K562 (cell line): ENCODE data around the gene AKNAD1.

Experiments used
- CBX3 ChIP-seq, 2 experiments: IDR thresholded peaks; 1 replicate in 1 of 2; 2 replicates in 1 of 2; pipeline ENCODE4 v1.6.1; 2012; ENCODE audit warnings: inconsistent platforms in 2 of 2, low read length in 2 of 2, borderline replicate concordance in 1 of 2, control low read depth in 1 of 2
- CCNT2 ChIP-seq: IDR thresholded peaks from 2 replicates; pipeline ENCODE4 v1.6.1; 2011; ENCODE audit warnings: borderline replicate concordance, low read depth, mild to moderate bottlenecking, moderate library complexity, mixed read lengths, low read length; ENCODE audit not compliant: insufficient read length; ENCODE audit errors: extremely low read depth
- CTBP1 ChIP-seq: fragments of 450-650 bp; IDR thresholded peaks from 2 replicates; pipeline ENCODE4 v1.6.1; 2016; ENCODE audit warnings: borderline replicate concordance
- CTCF ChIP-seq, 3 experiments: IDR thresholded peaks in 2 of 3; conservative IDR thresholded peaks in 1 of 3; 2 replicates each; pipeline ENCODE4 v1.5.1; 2011 to 2012; ENCODE audit warnings: low read length in 3 of 3, mild to moderate bottlenecking in 3 of 3, control low read depth in 2 of 3, improper control_type of control experiment in 1 of 3, inconsistent platforms in 1 of 3, low read depth in 1 of 3, mixed read lengths in 1 of 3, moderate library complexity in 1 of 3; ENCODE audit not compliant: insufficient read depth in 2 of 3
- POLR2AphosphoS5 ChIP-seq: IDR thresholded peaks from 2 replicates; pipeline ENCODE4 v1.6.1; 2011; ENCODE audit warnings: mild to moderate bottlenecking, low read depth, low read length, moderate library complexity; ENCODE audit not compliant: control insufficient read depth, insufficient read depth
- SNAPC5 ChIP-seq: fragments of 250-450 bp; sonication (Bioruptor Pico); IDR thresholded peaks from 2 replicates; pipeline ENCODE4 v1.8.0; 2021; ENCODE audit warnings: moderate library complexity, mild to moderate bottlenecking, inconsistent platforms
- TBP ChIP-seq: optimal IDR thresholded peaks from 2 replicates; pipeline ENCODE3; 2011; ENCODE audit warnings: low read depth, low read length, improper control_type of control experiment
- TCF7 ChIP-seq: sonication (generic); IDR thresholded peaks from 2 replicates; pipeline ENCODE4 v1.6.1; 2016; ENCODE audit warnings: antibody characterized with exemption, borderline replicate concordance
- ZBTB1 ChIP-seq: sonication (generic); formaldehyde crosslinking; IDR thresholded peaks from 2 replicates; pipeline ENCODE4 v1.8.1; 2023; ENCODE audit warnings: missing genetic modification reagents, low read depth, mild to moderate bottlenecking, borderline replicate concordance
- ZBTB11 ChIP-seq, 3 experiments: fragments of 200-800 bp in 1 of 3; fragments of 250-450 bp in 1 of 3; fragments of 450-650 bp in 1 of 3; sonication (Bioruptor Pico) in 1 of 3; sonication (Bioruptor generic) in 1 of 3; formaldehyde crosslinking in 1 of 3; IDR thresholded peaks; 2 replicates each; pipeline versions ENCODE4 v1.6.1 to v1.8.0; 2016 to 2022; ENCODE audit warnings: mild to moderate bottlenecking in 2 of 3, missing genetic modification characterization in 2 of 3, missing compliant biosample characterization in 1 of 3, moderate library complexity in 1 of 3
- ZBTB43 ChIP-seq: sonication (generic); formaldehyde crosslinking; IDR thresholded peaks from 2 replicates; pipeline ENCODE4 v1.8.0; 2023; ENCODE audit warnings: mild to moderate bottlenecking, missing genetic modification reagents

GRCh38 chr1:108801101-108801500, 55.8 kb downstream of the AKNAD1 start:
- TF ChIP-seq CTCF (IDR thresholded peaks at IDR 0.05 in 2 of 3, conservative IDR thresholded peaks at IDR 0.05 in 1 of 3; ENCODE audit: insufficient read depth in 2 of 3, low read depth in 1 of 3, low read length in 3 of 3) = no peak
- TF ChIP-seq CCNT2 = no peak
- TF ChIP-seq ZBTB1 (CRISPR knock-in tag) = no peak
- TF ChIP-seq TCF7 = no peak
- no peak for TF ChIP-seq SNAPC5 (CRISPR knock-in tag)
- no peak for TF ChIP-seq TBP
- TF ChIP-seq CBX3 (IDR thresholded peaks at IDR 0.05; ENCODE audit: borderline replicate concordance in 1 of 2, low read length in 2 of 2) = no peak
- TF ChIP-seq ZBTB43 (CRISPR knock-in tag) = no peak
- no peak for TF ChIP-seq ZBTB11 (CRISPR knock-in tag; IDR thresholded peaks at IDR 0.05)
- TF ChIP-seq CTBP1 = no peak
- no peak for TF ChIP-seq POLR2AphosphoS5
